AG04449 (cell line): ENCODE results near the gene TPCN1.

Experiments used
- CTCF ChIA-PET: fragments of 350-600 bp; formaldehyde crosslinking; extraction: SDS; loops from one replicate; lab custom pipeline; 2021; ENCODE audit warnings: antibody characterized with exemption; lab: Yijun Ruan, JAX
- POLR2A ChIA-PET: fragments of 400-600, 350-600 bp; formaldehyde crosslinking; extraction: SDS; loops from one replicate; lab custom pipeline; 2020; ENCODE audit warnings: antibody characterized with exemption, inconsistent platforms; lab: Yijun Ruan, JAX
- DNase-seq: peaks from one replicate; pipeline ENCODE4 v3.0.0-alpha.2; 2010; ENCODE audit warnings: low read depth, low spot score
- H3K4me3 ChIP-seq: 2 replicates; pipeline ENCODE4 v1.5.1; 2011; ENCODE audit warnings: low read depth, mild to moderate bottlenecking, control low read depth, low read length
- CTCF ChIP-seq: IDR thresholded peaks from one replicate; pipeline ENCODE4 v1.5.1; 2011; ENCODE audit warnings: mild to moderate bottlenecking, moderate library complexity, low read length, control low read depth, inconsistent platforms; ENCODE audit not compliant: insufficient read depth; ENCODE audit errors: missing control alignments

TPCN1 gene

GRCh38 chr12:113254298-113254697 is 33.0 kb downstream of the TPCN1 start:
- no peak for DNase-seq
- ChIA-PET POLR2A (no interaction called here), CTCF (interaction anchor here (0.6 to 1.7 kb wide), 4 partner anchors 9 to 57 kb away, joined by 3 to 7 read pairs (median 4); no protein-coding TSS in a partner anchor)
- no peak for TF ChIP-seq CTCF
- H3K4me3 ChIP-seq = no peak overlapping the region

- no peak for DNase-seq
- no peak overlapping the region for H3K4me3 ChIP-seq
- ChIA-PET CTCF (interaction anchor here (1.3 to 1.4 kb wide), 2 partner anchors 11 to 13 kb away, joined by 4 to 5 read pairs; no protein-coding TSS in a partner anchor), POLR2A (no interaction called here)
- TF ChIP-seq CTCF = no peak
These were observed 36.3 kb downstream of the TPCN1 start for GRCh38 chr12:113257564-113257963.

- DNase-seq = no peak
- CTCF ChIA-PET = interaction anchor here (1.0 kb wide), 1 partner anchor 122 kb away, joined by 3 read pairs; no protein-coding TSS in a partner anchor
These were observed 38.9 kb downstream of the TPCN1 start for GRCh38 chr12:113260127-113260526.

GRCh38 chr12:113260636-113261300 is 39.5 kb downstream of the TPCN1 start:
- ChIA-PET CTCF (interaction anchor here (1.0 kb wide), 1 partner anchor 122 kb away, joined by 3 read pairs; no protein-coding TSS in a partner anchor), POLR2A (no interaction called here)
- DNase-seq = no peak
- H3K4me3 ChIP-seq = no peak overlapping the region
- no peak for TF ChIP-seq CTCF

More at GRCh38 chr12:113260127-113260526, 38.9 kb downstream of the TPCN1 start:
- POLR2A ChIA-PET = no interaction called here
- no peak overlapping the region for H3K4me3 ChIP-seq
- no peak for TF ChIP-seq CTCF

GRCh38 chr12:113261847-113262470 is 40.7 kb downstream of the TPCN1 start:
- POLR2A ChIA-PET = no interaction called here
- TF ChIP-seq CTCF = no peak
- H3K4me3 ChIP-seq = no peak overlapping the region
- CTCF ChIA-PET = interaction anchor here (0.6 kb wide), 1 partner anchor 39 kb away, joined by 3 read pairs; no protein-coding TSS in a partner anchor
- no peak for DNase-seq

GRCh38 chr12:113262710-113263109 is 41.4 kb downstream of the TPCN1 start:
- TF ChIP-seq CTCF = no peak
- ChIA-PET CTCF (no interaction called here), POLR2A (no interaction called here)
- DNase-seq = no peak
- no peak overlapping the region for H3K4me3 ChIP-seq
